GM21515 (cell line): ENCODE data around the gene MAFF.
"Not testable (repeated sequence)": the region's sequence is repeated elsewhere in the genome, so short reads cannot be mapped to it uniquely, and the experiment has no call there.

ENCODE experiments used
- ATAC-seq: cut with Tn5 transposase; IDR thresholded peaks from one replicate; pipeline ENCODE4 v1.9.1; 2021; ENCODE audit not compliant: unreplicated experiment

Gene MAFF

GRCh38 chr22:38201711-38202436 lies at the start of gene MAFF:
Gene MAFF (plus strand): TSS chr22:38201994. CDS start chr22:38213854, 11,860 bp downstream.
- peak; percentile 40 for ATAC-seq

GRCh38 chr22:38153821-38154562 lies 47.8 kb upstream of the MAFF start:
- no peak for ATAC-seq

- ATAC-seq = not testable (repeated sequence)
Measured at GRCh38 chr22:38154563-38154915, 47.3 kb upstream of the MAFF start.

- no peak for ATAC-seq
Measured at GRCh38 chr22:38155703-38156102, 46.1 kb upstream of the MAFF start.

- ATAC-seq = no peak
Measured at GRCh38 chr22:38162881-38163843, 38.6 kb upstream of the MAFF start.

DNA sequence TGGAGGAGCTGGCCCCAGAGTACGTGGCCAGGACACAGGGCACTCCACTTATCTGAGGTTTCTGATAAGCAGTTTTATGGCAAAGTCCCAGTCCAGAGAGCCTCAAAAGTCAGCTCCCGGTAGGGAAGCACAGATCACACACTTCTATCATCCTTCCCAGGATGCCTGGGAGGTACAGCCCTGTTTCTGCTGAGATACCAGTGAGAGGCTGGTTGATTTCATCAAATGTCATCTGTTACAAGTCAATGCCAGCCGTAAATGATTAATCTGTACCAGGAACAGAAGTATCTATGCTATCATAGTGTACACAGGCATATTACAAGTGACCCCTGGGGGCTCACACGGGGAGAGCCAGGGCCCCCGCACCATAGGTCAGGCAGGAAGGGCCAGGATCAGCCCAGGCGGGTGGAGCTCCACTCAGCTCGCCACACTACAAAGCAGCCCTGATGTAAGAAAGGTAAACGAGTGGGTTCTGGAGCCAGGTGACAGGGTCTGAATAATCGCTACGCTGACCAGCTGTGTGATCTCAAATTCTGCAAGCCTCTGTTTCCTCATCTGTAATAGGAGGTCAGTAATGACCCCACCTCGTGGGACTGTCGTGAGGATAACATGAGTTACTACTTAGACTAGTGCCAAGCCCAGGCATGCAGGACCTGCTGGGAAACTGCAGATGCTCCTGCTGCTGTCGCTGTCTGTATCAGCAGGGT lies 37.8 kb upstream of the MAFF start:
- ATAC-seq = no peak

- no peak for ATAC-seq
Measured at GRCh38 chr22:38164551-38164918, 37.3 kb upstream of the MAFF start.

GRCh38 chr22:38165922-38166593 lies 35.7 kb upstream of the MAFF start:
- ATAC-seq = no peak

- ATAC-seq = no peak
Measured at GRCh38 chr22:38167988-38168407, 33.8 kb upstream of the MAFF start.

DNA sequence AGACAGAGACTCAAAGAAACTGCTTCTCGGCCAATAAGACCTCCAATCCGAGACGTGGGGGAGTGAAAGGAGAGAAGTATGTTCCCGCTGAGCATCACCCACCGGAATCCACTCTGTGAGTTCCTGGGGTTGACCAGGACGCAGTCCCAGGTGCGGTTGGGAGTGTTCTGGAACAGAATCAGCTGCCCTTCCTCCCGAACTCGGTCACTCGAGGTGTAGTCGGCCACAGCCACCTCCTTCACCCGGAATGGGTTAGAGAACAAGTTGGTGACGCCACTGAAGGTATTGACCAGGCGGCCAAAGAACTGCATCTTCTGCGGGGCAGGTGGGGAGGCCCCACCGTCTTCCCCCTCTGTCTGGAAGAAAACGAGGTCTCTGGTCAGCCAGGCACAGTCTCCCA lies 32.7 kb upstream of the MAFF start:
- ATAC-seq = no peak

DNA sequence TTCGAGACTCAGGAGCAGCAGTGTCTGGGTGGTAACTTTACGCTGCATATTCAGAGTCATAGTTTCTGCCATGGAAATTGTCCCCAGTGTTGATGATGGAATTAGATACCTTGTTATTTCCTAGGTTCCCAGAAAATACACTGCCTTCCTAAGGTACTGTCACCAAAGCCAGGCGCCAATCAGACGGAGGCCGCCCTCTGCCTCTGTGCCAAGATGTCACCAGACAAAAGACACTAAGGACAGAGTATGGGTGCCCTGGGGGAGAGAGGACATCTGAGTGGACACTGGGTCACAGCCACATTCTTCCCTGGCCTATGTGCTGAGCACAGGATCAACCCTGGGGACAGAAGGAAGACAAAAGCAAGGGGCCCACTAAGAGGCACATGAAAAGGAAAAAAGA lies 31.3 kb upstream of the MAFF start:
- ATAC-seq = no peak

- ATAC-seq = no peak
Measured at GRCh38 chr22:38171927-38172831, 29.6 kb upstream of the MAFF start.

GRCh38 chr22:38172832-38173640 lies 28.8 kb upstream of the MAFF start:
- ATAC-seq = no peak

DNA sequence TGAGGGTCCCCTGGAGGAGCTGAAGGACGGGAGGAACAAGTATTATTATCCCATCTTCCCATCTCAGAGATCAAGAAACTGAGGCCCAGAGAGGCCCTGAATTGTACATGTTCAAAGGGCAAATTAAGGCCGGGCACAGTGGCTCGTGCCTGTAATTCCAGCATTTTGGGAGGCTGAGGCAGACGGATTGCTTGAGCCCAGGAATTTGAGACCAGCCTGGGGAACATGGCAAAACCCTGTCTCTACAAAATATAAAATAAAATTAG lies 28.2 kb upstream of the MAFF start:
- ATAC-seq = no peak

GRCh38 chr22:38174626-38175025 lies 27.2 kb upstream of the MAFF start:
- no peak for ATAC-seq

DNA sequence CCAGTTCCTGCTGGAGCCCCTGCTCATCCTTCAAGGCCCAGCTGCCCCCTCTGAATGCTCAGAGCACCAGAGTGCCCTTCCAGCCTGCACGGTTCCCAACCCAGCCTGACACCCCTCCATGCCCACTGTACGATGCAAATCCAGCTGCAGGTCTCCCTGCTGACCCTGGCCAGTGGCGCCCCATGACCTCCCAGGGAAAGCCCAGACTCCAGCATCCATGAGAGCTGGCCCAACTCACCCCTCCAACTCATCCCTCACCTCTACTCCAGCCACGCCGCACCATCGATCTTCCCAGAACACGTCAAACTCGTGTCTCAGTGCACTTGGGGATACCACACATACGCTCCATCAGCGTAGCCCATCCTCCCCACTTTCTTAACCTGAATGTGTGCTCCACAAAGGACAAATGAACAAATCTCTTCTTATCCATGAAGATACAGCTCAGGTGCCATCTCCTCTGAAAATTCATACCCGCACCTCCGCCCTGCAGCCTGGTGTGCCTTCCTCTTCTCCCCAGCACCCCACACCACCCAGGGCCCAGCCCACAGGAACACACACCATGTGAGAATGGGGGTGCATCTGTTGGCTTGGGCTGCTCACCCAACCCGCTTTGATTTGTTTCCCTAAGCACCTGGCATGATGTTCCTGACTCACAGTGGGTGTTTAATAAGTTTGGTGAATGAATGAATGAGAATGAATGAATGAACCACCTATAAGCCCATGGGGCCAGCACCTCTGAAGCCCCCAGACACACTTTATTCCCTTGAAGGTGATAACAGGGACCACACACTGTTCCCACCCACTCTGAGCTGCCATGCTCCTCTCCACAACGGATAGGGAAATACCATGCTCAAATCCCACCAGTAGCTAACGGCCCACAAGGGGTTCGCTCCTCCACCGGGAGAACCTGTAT lies 26.3 kb upstream of the MAFF start:
- no peak for ATAC-seq

- ATAC-seq = no peak
Measured at GRCh38 chr22:38176170-38176741, 25.5 kb upstream of the MAFF start.
